ENCODE measurements around the gene FEM1A. TPM values are rescaled to one million over a fixed set of nuclear protein-coding genes. Genes with fewer than 3 reads are reported as not detected.
A peak's percentile ranks its signal among the peaks of the same experiment; 100 is the strongest.

Gene FEM1A
- total and polyA plus RNA-seq, 10 donors, result 2.5 to 18.2 (median 11.5) TPM

GRCh38 chr19:4758659-4759058 lies 32.9 kb upstream of the FEM1A start:
- H3K4me1 ChIP-seq, result peaks cover 8 to 19% (median 14%) of the 10 kb centered on the region in 6 donors
- no peak overlapping the region for H3K4me3 ChIP-seq
- WGBS, 5 donors, result 70 to 79% (median 71%) methylated on average over 5 of the region's 5 CpGs
- peaks cover 0 to 7% (median 0%) of the 10 kb centered on the region in 8 donors for H3K9me3 ChIP-seq
- no peak overlapping the region for H3K27ac ChIP-seq
- DNase-seq, result no peak
- intact Hi-C loops (cut with DNase I; ENCODE audit: low total_unique reads), result no loop called here
- no peaks in the 10 kb centered on the region for H3K36me3 ChIP-seq
- H3K27me3 ChIP-seq (replicated peaks in 1 of 7), result peaks cover 0 to 49% (median 22%) of the 10 kb centered on the region in 7 donors
- TF ChIP-seq CTCF (IDR thresholded peaks at IDR 0.05 in 8 of 11, conservative IDR thresholded peaks at IDR 0.05 in 3 of 11) (no peak), POLR2A (IDR thresholded peaks at IDR 0.05) (no peak), POLR2AphosphoS5 (IDR thresholded peaks at IDR 0.05) (no peak)

GRCh38 chr19:4759388-4760284 lies 31.9 kb upstream of the FEM1A start:
- peak; percentile 92 for DNase-seq
- Histone ChIP-seq H3K27me3 (replicated peaks in 1 of 7) (peaks cover 0 to 56% (median 22%) of the 10 kb centered on the region in 7 donors), H3K9me3 (peaks cover 0 to 7% (median 0%) of the 10 kb centered on the region in 8 donors), H3K4me3 (peak overlapping the region in 5 of 8 donors; percentile 12 to 63 (median 28)), H3K4me1 (peaks cover 8 to 19% (median 14%) of the 10 kb centered on the region in 6 donors), H3K27ac (no peak overlapping the region), H3K36me3 (no peaks in the 10 kb centered on the region)
- intact Hi-C loops (cut with DNase I; ENCODE audit: low total_unique reads), result no loop called here
- WGBS, 5 donors, result 3 to 7% (median 4%) methylated on average over 47 to 53 of the region's 53 CpGs
- TF ChIP-seq POLR2AphosphoS5 (IDR thresholded peaks at IDR 0.05) (peak in 2 of 3 donors; percentile 58 to 70), POLR2A (IDR thresholded peaks at IDR 0.05) (no peak), CTCF (IDR thresholded peaks at IDR 0.05 in 8 of 11, conservative IDR thresholded peaks at IDR 0.05 in 3 of 11) (no peak)

GRCh38 chr19:4760285-4760650 lies 31.3 kb upstream of the FEM1A start:
- H3K9me3 ChIP-seq, result peaks cover 0 to 7% (median 0%) of the 10 kb centered on the region in 8 donors
- H3K36me3 ChIP-seq, result no peaks in the 10 kb centered on the region
- H3K27me3 ChIP-seq (replicated peaks in 1 of 7), result peaks cover 0 to 62% (median 22%) of the 10 kb centered on the region in 7 donors
- intact Hi-C loops (cut with DNase I; ENCODE audit: low total_unique reads), result no loop called here
- H3K4me1 ChIP-seq, result peaks cover 8 to 19% (median 14%) of the 10 kb centered on the region in 6 donors
- peak overlapping the region in 5 of 8 donors; percentile 12 to 63 (median 28) for H3K4me3 ChIP-seq
- H3K27ac ChIP-seq, result no peak overlapping the region
- TF ChIP-seq POLR2AphosphoS5 (IDR thresholded peaks at IDR 0.05) (no peak), POLR2A (IDR thresholded peaks at IDR 0.05) (no peak), CTCF (IDR thresholded peaks at IDR 0.05 in 8 of 11, conservative IDR thresholded peaks at IDR 0.05 in 3 of 11) (no peak)
- 40 to 74% (median 44%) methylated on average over 5 to 10 of the region's 10 CpGs for WGBS, 5 donors
- DNase-seq, result no peak

GRCh38 chr19:4763021-4763420 lies 28.5 kb upstream of the FEM1A start:
- Histone ChIP-seq H3K4me3 (no peak overlapping the region), H3K4me1 (peaks cover 8 to 19% (median 14%) of the 10 kb centered on the region in 6 donors), H3K27ac (no peak overlapping the region), H3K9me3 (peaks cover 0 to 7% (median 0%) of the 10 kb centered on the region in 8 donors), H3K36me3 (no peaks in the 10 kb centered on the region), H3K27me3 (replicated peaks in 1 of 7) (peaks cover 0 to 75% (median 22%) of the 10 kb centered on the region in 7 donors)
- no peak for DNase-seq
- WGBS, 5 donors, result 76 to 86% (median 81%) methylated on average over 6 of the region's 6 CpGs
- TF ChIP-seq CTCF (IDR thresholded peaks at IDR 0.05 in 8 of 11, conservative IDR thresholded peaks at IDR 0.05 in 3 of 11) (no peak), POLR2AphosphoS5 (IDR thresholded peaks at IDR 0.05) (no peak), POLR2A (IDR thresholded peaks at IDR 0.05) (no peak)
- intact Hi-C loops (cut with DNase I; ENCODE audit: low total_unique reads), result no loop called here

Measured in spleen (tissue), 11 donors.